ENCODE results near the gene SUGCT.

DNA sequence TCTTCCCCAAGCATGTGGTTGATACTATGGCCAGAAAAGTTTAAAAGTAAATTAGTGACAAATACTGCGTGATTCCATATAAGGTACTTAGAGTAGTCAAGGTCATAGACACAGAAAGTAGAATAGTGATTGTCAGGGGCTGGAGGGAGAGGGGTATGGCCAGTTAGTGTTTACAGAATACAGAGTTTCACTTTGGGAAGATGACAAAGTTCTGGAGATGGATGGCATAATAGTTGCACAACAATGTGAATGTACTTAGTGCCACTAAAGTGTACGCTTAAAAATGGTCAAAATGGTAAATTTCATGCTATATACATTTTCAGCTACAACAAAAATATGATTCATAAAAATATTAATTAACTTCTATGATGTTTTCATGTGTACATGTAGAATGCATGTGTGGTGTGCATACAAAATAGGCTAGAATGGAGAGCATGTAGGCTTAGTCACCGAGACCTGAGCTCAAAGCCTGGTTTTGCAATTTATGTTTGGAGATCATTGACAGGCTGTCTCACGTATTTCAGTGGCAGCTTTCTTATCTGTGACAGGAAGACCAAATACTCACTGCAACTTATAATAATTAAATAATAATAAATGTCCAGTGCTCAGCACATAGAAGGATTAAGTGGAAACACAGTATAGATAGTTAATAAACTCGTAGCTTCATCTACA lies 625.6 kb downstream of the SUGCT start:
- TF ChIP-seq, protein P1, sequence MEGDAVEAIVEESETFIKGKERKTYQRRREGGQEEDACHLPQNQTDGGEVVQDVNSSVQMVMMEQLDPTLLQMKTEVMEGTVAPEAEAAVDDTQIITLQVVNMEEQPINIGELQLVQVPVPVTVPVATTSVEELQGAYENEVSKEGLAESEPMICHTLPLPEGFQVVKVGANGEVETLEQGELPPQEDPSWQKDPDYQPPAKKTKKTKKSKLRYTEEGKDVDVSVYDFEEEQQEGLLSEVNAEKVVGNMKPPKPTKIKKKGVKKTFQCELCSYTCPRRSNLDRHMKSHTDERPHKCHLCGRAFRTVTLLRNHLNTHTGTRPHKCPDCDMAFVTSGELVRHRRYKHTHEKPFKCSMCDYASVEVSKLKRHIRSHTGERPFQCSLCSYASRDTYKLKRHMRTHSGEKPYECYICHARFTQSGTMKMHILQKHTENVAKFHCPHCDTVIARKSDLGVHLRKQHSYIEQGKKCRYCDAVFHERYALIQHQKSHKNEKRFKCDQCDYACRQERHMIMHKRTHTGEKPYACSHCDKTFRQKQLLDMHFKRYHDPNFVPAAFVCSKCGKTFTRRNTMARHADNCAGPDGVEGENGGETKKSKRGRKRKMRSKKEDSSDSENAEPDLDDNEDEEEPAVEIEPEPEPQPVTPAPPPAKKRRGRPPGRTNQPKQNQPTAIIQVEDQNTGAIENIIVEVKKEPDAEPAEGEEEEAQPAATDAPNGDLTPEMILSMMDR (IDR thresholded peaks at IDR 0.05): no peak
- TF ChIP-seq POLR2AphosphoS5 (IDR thresholded peaks at IDR 0.05): no peak
